ENCODE data around the gene SLC2A6. TPM values are rescaled to one million over a fixed set of nuclear protein-coding genes. Genes with fewer than 3 reads are reported as not detected.

Gene SLC2A6
- total RNA-seq, 1 experiment from 2014 or later, result 20.5 TPM

DNA sequence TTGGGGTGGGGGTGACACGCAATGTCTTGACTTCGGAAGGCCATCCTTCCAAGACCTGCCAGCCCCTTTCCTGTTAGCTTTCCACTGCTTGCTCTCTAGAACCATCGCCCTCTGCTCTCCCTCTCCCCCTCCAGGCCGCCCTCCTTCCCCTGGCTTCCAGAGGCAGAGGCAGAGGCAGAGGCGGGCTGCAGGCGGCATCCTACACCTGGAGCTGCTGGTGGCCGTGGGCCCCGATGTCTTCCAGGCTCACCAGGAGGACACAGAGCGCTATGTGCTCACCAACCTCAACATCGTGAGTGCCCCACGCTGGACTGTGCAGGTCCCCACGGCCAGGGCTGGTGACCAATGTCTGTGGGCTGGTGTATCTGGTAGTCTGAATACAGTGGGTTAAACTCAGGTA, 54.7 kb downstream of the SLC2A6 start:
- no peak overlapping the region for H3K9ac ChIP-seq (ENCODE audit: low read length)
- ATAC-seq (no peak), DNase-seq (no peak)
- CTCF ChIA-PET, result no interaction called here
- BruUV-seq (replicated peaks), result no TSS peak
- no peaks in the 10 kb centered on the region for H3F3A ChIP-seq (ENCODE audit: low read length, unreplicated experiment)
- POLR2A ChIA-PET (ENCODE audit: unreplicated experiment), result no interaction called here
- H3K9me3 ChIP-seq (ENCODE audit: low read length), result no peaks in the 10 kb centered on the region
- H3K27ac ChIP-seq (ENCODE audit: low read length), result no peak overlapping the region
- no peaks in the 10 kb centered on the region for H3K79me2 ChIP-seq (ENCODE audit: low read length)
- H3K36me3 ChIP-seq (ENCODE audit: low read depth, low read length), result no peaks in the 10 kb centered on the region
- no peaks in the 10 kb centered on the region for H3K9me2 ChIP-seq (replicated peaks; ENCODE audit: low read length)
- intact Hi-C loops (cut with micrococcal nuclease), result no loop called here
- no peaks in the 10 kb centered on the region for H4K20me1 ChIP-seq (ENCODE audit: low read length)
- no peak overlapping the region for H3K4me3 ChIP-seq (ENCODE audit: low read length)
- H2AFZ ChIP-seq (ENCODE audit: low read length), result no peak overlapping the region
- H3K4me2 ChIP-seq (ENCODE audit: low read length), result no peak overlapping the region
- TF ChIP-seq, protein P1, sequence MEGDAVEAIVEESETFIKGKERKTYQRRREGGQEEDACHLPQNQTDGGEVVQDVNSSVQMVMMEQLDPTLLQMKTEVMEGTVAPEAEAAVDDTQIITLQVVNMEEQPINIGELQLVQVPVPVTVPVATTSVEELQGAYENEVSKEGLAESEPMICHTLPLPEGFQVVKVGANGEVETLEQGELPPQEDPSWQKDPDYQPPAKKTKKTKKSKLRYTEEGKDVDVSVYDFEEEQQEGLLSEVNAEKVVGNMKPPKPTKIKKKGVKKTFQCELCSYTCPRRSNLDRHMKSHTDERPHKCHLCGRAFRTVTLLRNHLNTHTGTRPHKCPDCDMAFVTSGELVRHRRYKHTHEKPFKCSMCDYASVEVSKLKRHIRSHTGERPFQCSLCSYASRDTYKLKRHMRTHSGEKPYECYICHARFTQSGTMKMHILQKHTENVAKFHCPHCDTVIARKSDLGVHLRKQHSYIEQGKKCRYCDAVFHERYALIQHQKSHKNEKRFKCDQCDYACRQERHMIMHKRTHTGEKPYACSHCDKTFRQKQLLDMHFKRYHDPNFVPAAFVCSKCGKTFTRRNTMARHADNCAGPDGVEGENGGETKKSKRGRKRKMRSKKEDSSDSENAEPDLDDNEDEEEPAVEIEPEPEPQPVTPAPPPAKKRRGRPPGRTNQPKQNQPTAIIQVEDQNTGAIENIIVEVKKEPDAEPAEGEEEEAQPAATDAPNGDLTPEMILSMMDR (conservative IDR thresholded peaks at IDR 0.05; ENCODE audit: low read depth, low read length), result no peak
- TF ChIP-seq EZH2 (IDR thresholded peaks at IDR 0.05; ENCODE audit: low read length, unreplicated experiment), result no peak
- no peak for TF ChIP-seq EZH2phosphoT487 (IDR thresholded peaks at IDR 0.05; ENCODE audit: borderline replicate concordance, low read length)
- no peaks in the 10 kb centered on the region for H3K4me1 ChIP-seq (ENCODE audit: insufficient read depth, low read length)
- H3K27me3 ChIP-seq (ENCODE audit: low read length), result no peaks in the 10 kb centered on the region

DNA sequence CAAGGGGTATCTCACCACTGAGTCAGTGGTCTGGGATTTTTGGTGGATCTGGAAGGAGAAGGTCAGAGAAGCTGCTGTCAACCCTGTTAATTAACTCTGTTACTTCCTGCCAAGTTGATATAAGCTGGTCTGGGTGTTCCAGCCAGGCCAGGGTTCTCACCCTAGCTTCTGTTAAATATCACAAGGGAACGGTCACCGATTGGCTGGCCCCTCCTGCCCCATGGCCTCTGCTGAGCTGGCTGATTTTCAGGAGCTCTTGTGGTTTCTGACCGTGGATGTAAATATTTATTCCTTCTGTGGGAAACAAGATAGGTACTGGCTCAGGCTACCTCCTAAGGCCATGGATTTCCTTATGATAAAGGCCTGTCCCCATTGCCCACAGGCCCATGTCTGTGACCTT, 55.7 kb downstream of the SLC2A6 start:
- H3K9me2 ChIP-seq (replicated peaks; ENCODE audit: low read length), result no peaks in the 10 kb centered on the region
- TF ChIP-seq EZH2phosphoT487 (IDR thresholded peaks at IDR 0.05; ENCODE audit: borderline replicate concordance, low read length) (no peak), EZH2 (IDR thresholded peaks at IDR 0.05; ENCODE audit: low read length, unreplicated experiment) (no peak)
- TF ChIP-seq, protein P1 (conservative IDR thresholded peaks at IDR 0.05; ENCODE audit: low read depth, low read length), result no peak
- no peak overlapping the region for H3K4me3 ChIP-seq (ENCODE audit: low read length)
- H3K27ac ChIP-seq (ENCODE audit: low read length), result no peak overlapping the region
- ChIA-PET POLR2A (ENCODE audit: unreplicated experiment) (no interaction called here), CTCF (interaction anchor here (0.5 kb wide), 1 partner anchor 64 kb away, joined by 4 read pairs; no protein-coding TSS in a partner anchor)
- no peak overlapping the region for H3K4me2 ChIP-seq (ENCODE audit: low read length)
- H3K27me3 ChIP-seq (ENCODE audit: low read length), result no peaks in the 10 kb centered on the region
- no peaks in the 10 kb centered on the region for H3K4me1 ChIP-seq (ENCODE audit: insufficient read depth, low read length)
- intact Hi-C loops (cut with micrococcal nuclease), result no loop called here
- no peak for ATAC-seq
- H3F3A ChIP-seq (ENCODE audit: low read length, unreplicated experiment), result no peaks in the 10 kb centered on the region
- BruUV-seq (replicated peaks), result no TSS peak
- DNase-seq, result no peak
- no peaks in the 10 kb centered on the region for H3K36me3 ChIP-seq (ENCODE audit: low read depth, low read length)
- H3K79me2 ChIP-seq (ENCODE audit: low read length), result no peaks in the 10 kb centered on the region
- no peak overlapping the region for H2AFZ ChIP-seq (ENCODE audit: low read length)
- H3K9me3 ChIP-seq (ENCODE audit: low read length), result no peaks in the 10 kb centered on the region
- no peak overlapping the region for H3K9ac ChIP-seq (ENCODE audit: low read length)
- no peaks in the 10 kb centered on the region for H4K20me1 ChIP-seq (ENCODE audit: low read length)

DNA sequence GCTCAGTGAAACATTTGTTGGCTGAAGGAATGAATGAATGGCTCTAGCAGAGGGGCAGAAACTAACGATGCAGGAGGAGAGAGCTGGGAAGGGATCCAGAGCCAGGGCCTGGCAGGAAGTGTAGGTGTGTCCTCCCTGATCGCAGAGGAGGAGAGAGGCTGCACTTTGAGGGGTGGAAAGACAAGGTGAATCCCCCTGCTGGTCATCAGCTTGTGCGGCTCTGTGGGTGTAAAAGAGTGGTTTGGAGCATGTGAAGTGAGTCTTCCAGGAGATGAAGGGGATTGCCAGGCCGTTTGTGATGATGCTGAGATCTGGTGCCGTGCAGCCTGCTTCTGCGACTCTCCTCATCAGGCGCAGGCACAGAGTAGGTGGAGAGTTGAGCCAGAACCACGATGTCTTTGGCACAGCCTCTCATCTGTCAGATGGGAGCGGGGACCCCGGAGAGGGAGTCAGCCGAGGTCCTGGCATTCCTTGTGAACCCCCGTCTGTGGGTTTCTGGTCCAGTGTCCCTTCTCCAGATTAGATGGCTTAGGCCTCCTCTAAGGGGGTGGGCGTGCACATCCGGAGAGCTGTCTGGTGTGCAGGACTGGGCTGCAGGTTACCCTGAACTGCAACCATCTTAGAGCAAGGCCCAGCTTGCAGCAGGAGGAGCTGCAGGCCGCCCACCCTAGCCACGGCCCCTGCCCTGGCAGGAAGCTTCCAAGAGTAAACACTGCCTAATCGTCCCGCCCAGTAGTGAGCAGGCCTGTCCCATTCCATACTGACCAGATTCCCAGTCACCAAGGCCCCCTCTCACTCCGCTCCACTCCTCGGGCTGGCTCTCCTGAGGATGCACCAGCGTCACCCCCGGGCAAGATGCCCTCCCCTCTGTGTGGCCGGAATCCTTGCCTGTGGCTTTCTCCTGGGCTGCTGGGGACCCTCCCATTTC, 57.0 kb downstream of the SLC2A6 start, which contains the start of gene ADAMTS13:
Gene ADAMTS13 (plus strand): TSS at position 753 of the 928 bp plus-strand sequence. CDS start 77 bp downstream, at position 830.
- no peaks in the 10 kb centered on the region for H4K20me1 ChIP-seq (ENCODE audit: low read length)
- H2AFZ ChIP-seq (ENCODE audit: low read length), result no peak within 1 kb of the TSS
- ATAC-seq, result no peak
- no peak within 1 kb of the TSS for H3K27ac ChIP-seq (ENCODE audit: low read length)
- no peak for TF ChIP-seq EZH2 (IDR thresholded peaks at IDR 0.05; ENCODE audit: low read length, unreplicated experiment)
- TF ChIP-seq, protein P1 (conservative IDR thresholded peaks at IDR 0.05; ENCODE audit: low read depth, low read length), result 0 out of 2 replicates have a peak, but pooled peaks have one; percentile 13
- TF ChIP-seq EZH2phosphoT487 (IDR thresholded peaks at IDR 0.05; ENCODE audit: borderline replicate concordance, low read length), result no peak
- no peak within 1 kb of the TSS for H3K4me2 ChIP-seq (ENCODE audit: low read length)
- H3K79me2 ChIP-seq (ENCODE audit: low read length), result peaks cover 9% of the 10 kb centered on the region
- H3K9ac ChIP-seq (ENCODE audit: low read length), result no peak within 1 kb of the TSS
- DNase-seq, result no peak
- H3K9me3 ChIP-seq (ENCODE audit: low read length), result no peaks in the 10 kb centered on the region
- H3F3A ChIP-seq (ENCODE audit: low read length, unreplicated experiment), result no peaks in the 10 kb centered on the region
- CTCF ChIA-PET, result no interaction called here
- POLR2A ChIA-PET (ENCODE audit: unreplicated experiment), result no interaction called here
- H3K4me1 ChIP-seq (ENCODE audit: insufficient read depth, low read length), result no peaks in the 10 kb centered on the region
- intact Hi-C loops (cut with micrococcal nuclease), result no loop called here
- H3K9me2 ChIP-seq (replicated peaks; ENCODE audit: low read length), result no peaks in the 10 kb centered on the region
- no peaks in the 10 kb centered on the region for H3K36me3 ChIP-seq (ENCODE audit: low read depth, low read length)
- no peaks in the 10 kb centered on the region for H3K27me3 ChIP-seq (ENCODE audit: low read length)
- BruUV-seq (replicated peaks), result no TSS peak
- no peak within 1 kb of the TSS for H3K4me3 ChIP-seq (ENCODE audit: low read length)

Data from PC-3 (cell line).